Smooth muscle cell (in vitro differentiated cells): ENCODE measurements around the gene SATB1. TPM values are rescaled to one million over a fixed set of nuclear protein-coding genes. Genes with fewer than 3 reads are reported as not detected.

Experiments
- DNase-seq: peaks from one replicate; lab custom pipeline; 2025; ENCODE audit not compliant: unreplicated experiment; lab: John Stamatoyannopoulos, UW
- H2AFZ ChIP-seq: fragments of 200-600 bp; sonication (generic); 2 replicates; pipeline ENCODE4 v1.6.0; 2016; ENCODE audit warnings: antibody characterized with exemption, low read depth, mild to moderate bottlenecking
- H3F3A ChIP-seq: fragments of 200-600 bp; sonication (generic); 2 replicates; pipeline ENCODE4 v1.6.0; 2017; ENCODE audit warnings: antibody characterized with exemption, low read depth
- H3K27ac ChIP-seq: fragments of 200-600 bp; sonication (generic); 2 replicates; pipeline ENCODE4 v1.5.1; 2016; ENCODE audit warnings: low read depth, mild to moderate bottlenecking
- H3K27me3 ChIP-seq: fragments of 200-600 bp; sonication (generic); 2 replicates; pipeline ENCODE4 v1.6.1; 2016; ENCODE audit warnings: low read depth, mild to moderate bottlenecking
- H3K36me3 ChIP-seq: fragments of 200-600 bp; sonication (generic); 2 replicates; pipeline ENCODE4 v1.5.1; 2016; ENCODE audit warnings: low read depth
- H3K4me1 ChIP-seq: fragments of 200-600 bp; sonication (generic); 2 replicates; pipeline ENCODE4 v1.5.1; 2016; ENCODE audit warnings: low read depth
- H3K4me2 ChIP-seq: fragments of 200-600 bp; sonication (generic); 2 replicates; pipeline ENCODE4 v1.6.0; 2016; ENCODE audit warnings: mild to moderate bottlenecking
- H3K4me3 ChIP-seq: fragments of 200-600 bp; sonication (generic); 2 replicates; pipeline ENCODE4 v1.5.1; 2016; ENCODE audit warnings: mild to moderate bottlenecking
- H3K79me2 ChIP-seq: fragments of 200-600 bp; sonication (generic); 2 replicates; pipeline ENCODE4 v1.6.0; 2016; ENCODE audit warnings: low read depth, mild to moderate bottlenecking
- H3K9ac ChIP-seq: fragments of 200-600 bp; sonication (generic); 2 replicates; pipeline ENCODE4 v1.6.0; 2016; ENCODE audit warnings: low read depth
- H3K9me3 ChIP-seq: fragments of 200-600 bp; sonication (generic); replicated peaks from 2 replicates; pipeline ENCODE4 v1.5.1; 2016; ENCODE audit warnings: low read depth
- H4K20me1 ChIP-seq: fragments of 200-600 bp; sonication (generic); 2 replicates; pipeline ENCODE4 v1.6.0; 2016; ENCODE audit warnings: low read depth
- WGBS: methylation state at CpG from one replicate; pipeline ENCODE4 v1.1.7; 2016; ENCODE audit warnings: low lambda C conversion rate; 5-methylcytosine and 5-hydroxymethylcytosine counted together
- polyA plus RNA-seq: library from polyadenylated mRNA; unstranded; fragments of >200 nt; fragmentation: Nextera tagmentation; extraction: Ambion mirVana; gene quantifications from 2 replicates; pipeline ENCODE4 v1.2.1, GENCODE V29; 2016
- total RNA-seq: library from RNA; depleted of rRNA; stranded (reverse); fragments of >200 nt; gene quantifications from 2 replicates; pipeline ENCODE4 v1.2.3, GENCODE V29; 2014
- TF ChIP-seq, protein P1 (sequence below): fragments of 200-600 bp; sonication (generic); IDR thresholded peaks from 2 replicates; pipeline ENCODE4 v1.5.1; 2017; ENCODE audit warnings: borderline replicate concordance, mild to moderate bottlenecking, antibody characterized with exemption; ENCODE audit not compliant: insufficient read depth, poor library complexity, severe bottlenecking

The SATB1 gene
- total and polyA plus RNA-seq, 2 experiments from 2014 or later: 4.1 to 9.3 TPM

GRCh38 chr3:18410205-18410604, 14.9 kb downstream of the SATB1 start:
- 77% methylated on average over 6 of the region's 6 CpGs for WGBS
- no peaks in the 10 kb centered on the region for H3K79me2 ChIP-seq
- no peaks in the 10 kb centered on the region for H3K9me3 ChIP-seq
- H3K27ac ChIP-seq: no peak overlapping the region
- H3K4me3 ChIP-seq: no peak overlapping the region
- TF ChIP-seq, protein P1, sequence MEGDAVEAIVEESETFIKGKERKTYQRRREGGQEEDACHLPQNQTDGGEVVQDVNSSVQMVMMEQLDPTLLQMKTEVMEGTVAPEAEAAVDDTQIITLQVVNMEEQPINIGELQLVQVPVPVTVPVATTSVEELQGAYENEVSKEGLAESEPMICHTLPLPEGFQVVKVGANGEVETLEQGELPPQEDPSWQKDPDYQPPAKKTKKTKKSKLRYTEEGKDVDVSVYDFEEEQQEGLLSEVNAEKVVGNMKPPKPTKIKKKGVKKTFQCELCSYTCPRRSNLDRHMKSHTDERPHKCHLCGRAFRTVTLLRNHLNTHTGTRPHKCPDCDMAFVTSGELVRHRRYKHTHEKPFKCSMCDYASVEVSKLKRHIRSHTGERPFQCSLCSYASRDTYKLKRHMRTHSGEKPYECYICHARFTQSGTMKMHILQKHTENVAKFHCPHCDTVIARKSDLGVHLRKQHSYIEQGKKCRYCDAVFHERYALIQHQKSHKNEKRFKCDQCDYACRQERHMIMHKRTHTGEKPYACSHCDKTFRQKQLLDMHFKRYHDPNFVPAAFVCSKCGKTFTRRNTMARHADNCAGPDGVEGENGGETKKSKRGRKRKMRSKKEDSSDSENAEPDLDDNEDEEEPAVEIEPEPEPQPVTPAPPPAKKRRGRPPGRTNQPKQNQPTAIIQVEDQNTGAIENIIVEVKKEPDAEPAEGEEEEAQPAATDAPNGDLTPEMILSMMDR: no peak
- no peaks in the 10 kb centered on the region for H3F3A ChIP-seq
- H4K20me1 ChIP-seq: no peaks in the 10 kb centered on the region
- H3K4me2 ChIP-seq: no peak overlapping the region
- no peak for DNase-seq
- no peak overlapping the region for H3K9ac ChIP-seq
- H3K36me3 ChIP-seq: no peaks in the 10 kb centered on the region
- H3K27me3 ChIP-seq: no peaks in the 10 kb centered on the region
- H2AFZ ChIP-seq: no peak overlapping the region
- no peaks in the 10 kb centered on the region for H3K4me1 ChIP-seq

DNA sequence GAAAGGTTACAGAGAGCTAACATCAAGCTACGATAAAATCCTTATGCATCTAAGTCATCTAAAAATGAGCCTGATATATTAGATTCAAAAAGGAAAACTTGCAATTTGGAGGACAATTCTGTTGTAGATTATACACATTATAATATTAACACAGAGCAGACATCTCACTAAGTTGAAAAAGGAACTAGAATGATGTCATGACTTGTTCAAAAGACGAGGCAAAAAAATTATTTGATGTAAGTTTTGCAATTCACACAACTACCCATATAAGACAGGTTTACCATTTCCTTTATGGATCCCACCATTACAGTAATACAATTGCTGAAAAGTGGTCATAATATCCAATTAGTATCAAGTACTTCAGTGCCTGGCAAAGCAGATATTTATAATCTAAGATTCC, 15.9 kb downstream of the SATB1 start:
- Histone ChIP-seq H3K9me3 (no peaks in the 10 kb centered on the region), H4K20me1 (no peaks in the 10 kb centered on the region), H3K27ac (no peak overlapping the region), H3K79me2 (no peaks in the 10 kb centered on the region), H3K4me3 (no peak overlapping the region), H3K27me3 (no peaks in the 10 kb centered on the region), H2AFZ (no peak overlapping the region), H3K36me3 (no peaks in the 10 kb centered on the region), H3K4me2 (no peak overlapping the region), H3K9ac (no peak overlapping the region), H3F3A (no peaks in the 10 kb centered on the region), H3K4me1 (no peaks in the 10 kb centered on the region)
- 97% methylated on average over 2 of the region's 2 CpGs for WGBS
- DNase-seq: no peak
- TF ChIP-seq, protein P1: no peak

GRCh38 chr3:18405141-18405540, 20.0 kb downstream of the SATB1 start:
- no peaks in the 10 kb centered on the region for H3K79me2 ChIP-seq
- H3K4me2 ChIP-seq: no peak overlapping the region
- no peaks in the 10 kb centered on the region for H3K4me1 ChIP-seq
- no peaks in the 10 kb centered on the region for H3K9me3 ChIP-seq
- 78% methylated on average over 3 of the region's 3 CpGs for WGBS
- no peak overlapping the region for H3K27ac ChIP-seq
- no peak overlapping the region for H3K9ac ChIP-seq
- no peak for DNase-seq
- no peaks in the 10 kb centered on the region for H4K20me1 ChIP-seq
- H3K4me3 ChIP-seq: no peak overlapping the region
- no peak overlapping the region for H2AFZ ChIP-seq
- TF ChIP-seq, protein P1: no peak
- no peaks in the 10 kb centered on the region for H3K27me3 ChIP-seq
- H3F3A ChIP-seq: no peaks in the 10 kb centered on the region
- H3K36me3 ChIP-seq: no peaks in the 10 kb centered on the region

DNA sequence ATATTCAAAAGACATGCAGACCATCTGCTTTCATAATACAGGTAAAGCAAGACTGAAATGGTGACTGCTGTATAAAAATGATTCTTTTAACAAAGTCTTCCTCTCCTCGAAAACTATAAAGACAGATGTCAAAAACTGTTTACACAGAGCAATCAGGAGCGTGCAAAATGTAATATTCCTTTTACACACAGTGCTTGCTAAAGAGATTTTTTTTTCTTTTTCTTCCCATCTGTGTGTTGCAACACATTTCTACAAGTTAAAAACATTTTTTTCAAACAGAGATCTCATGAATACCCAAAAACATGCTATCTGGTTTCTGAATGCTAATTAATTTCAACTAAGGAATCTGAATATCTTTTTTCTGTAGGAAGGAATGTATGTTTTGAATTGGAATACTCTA, 22.1 kb downstream of the SATB1 start:
- 92% methylated on average over 2 of the region's 2 CpGs for WGBS

More for the DNA sequence above, 22.1 kb downstream of the SATB1 start:
- Histone ChIP-seq H3K4me1 (no peaks in the 10 kb centered on the region), H3K79me2 (no peaks in the 10 kb centered on the region), H2AFZ (no peak overlapping the region), H3K27ac (no peak overlapping the region), H3K9me3 (no peaks in the 10 kb centered on the region), H3K4me3 (no peak overlapping the region), H3K4me2 (no peak overlapping the region), H3F3A (no peaks in the 10 kb centered on the region), H4K20me1 (no peaks in the 10 kb centered on the region), H3K27me3 (no peaks in the 10 kb centered on the region), H3K36me3 (no peaks in the 10 kb centered on the region), H3K9ac (no peak overlapping the region)
- TF ChIP-seq, protein P1: no peak
- no peak for DNase-seq
